ENCODE results near the gene CHMP3.
"Not testable (repeated sequence)": the region's sequence is repeated elsewhere in the genome, so short reads cannot be mapped to it uniquely, and the experiment has no call there.

CHMP3 gene

DNA sequence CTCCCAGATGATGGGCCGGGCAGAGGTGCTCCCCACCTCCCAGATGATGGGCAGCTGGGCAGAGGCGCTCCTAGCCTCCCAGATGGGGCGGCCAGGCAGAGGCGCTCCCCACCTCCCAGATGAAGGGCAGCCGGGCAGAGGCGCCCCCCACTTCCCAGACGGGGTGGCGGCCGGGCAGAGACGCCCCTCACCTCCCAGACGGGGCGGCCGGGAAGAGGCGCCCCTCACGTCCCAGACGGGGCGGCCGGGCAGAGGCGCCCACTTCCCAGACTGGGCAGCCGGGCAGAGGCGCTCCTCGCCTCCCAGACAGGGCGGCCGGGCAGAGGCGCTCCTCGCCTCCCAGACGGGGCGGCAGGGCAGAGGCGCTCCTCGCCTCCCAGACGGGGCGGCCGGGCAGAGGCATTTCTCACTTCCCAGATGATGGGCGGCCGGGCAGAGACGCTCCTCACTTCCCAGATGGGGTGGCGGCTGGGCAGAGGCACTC lies 14.3 kb downstream of the CHMP3 start:
- DNase-seq, result not testable (repeated sequence)

DNA sequence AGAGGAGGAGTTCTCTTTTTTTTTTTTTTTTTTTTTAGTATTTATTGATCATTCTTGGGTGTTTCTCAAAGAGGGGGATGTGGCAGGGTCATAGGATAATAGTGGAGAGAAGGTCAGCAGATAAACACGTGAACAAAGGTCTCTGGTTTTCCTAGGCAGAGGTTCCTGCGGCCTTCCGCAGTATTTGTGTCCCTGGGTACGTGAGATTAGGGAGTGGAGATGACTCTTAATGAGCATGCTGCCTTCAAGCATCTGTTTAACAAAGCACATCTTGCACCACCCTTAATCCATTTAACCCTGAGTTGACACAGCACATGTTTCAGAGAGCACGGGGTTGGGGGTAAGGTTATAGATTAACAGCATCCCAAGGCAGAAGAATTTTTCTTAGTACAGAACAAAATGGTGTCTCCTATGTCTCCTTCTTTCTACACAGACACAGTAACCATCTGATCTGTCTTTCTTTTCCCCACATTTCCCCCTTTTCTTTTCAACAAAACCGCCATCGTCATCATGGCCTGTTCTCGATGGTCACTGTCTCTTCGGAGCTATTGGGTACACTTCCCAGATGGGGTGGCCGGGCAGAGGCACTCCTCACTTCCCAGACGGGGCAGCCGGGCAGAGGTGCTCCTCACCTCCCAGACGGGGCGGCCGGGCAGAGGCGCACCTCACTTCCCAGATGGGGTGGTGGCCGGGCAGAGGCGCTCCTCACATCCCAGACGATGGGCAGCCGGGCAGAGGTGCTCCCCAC lies 14.9 kb downstream of the CHMP3 start:
- DNase-seq, result not testable (repeated sequence)

DNA sequence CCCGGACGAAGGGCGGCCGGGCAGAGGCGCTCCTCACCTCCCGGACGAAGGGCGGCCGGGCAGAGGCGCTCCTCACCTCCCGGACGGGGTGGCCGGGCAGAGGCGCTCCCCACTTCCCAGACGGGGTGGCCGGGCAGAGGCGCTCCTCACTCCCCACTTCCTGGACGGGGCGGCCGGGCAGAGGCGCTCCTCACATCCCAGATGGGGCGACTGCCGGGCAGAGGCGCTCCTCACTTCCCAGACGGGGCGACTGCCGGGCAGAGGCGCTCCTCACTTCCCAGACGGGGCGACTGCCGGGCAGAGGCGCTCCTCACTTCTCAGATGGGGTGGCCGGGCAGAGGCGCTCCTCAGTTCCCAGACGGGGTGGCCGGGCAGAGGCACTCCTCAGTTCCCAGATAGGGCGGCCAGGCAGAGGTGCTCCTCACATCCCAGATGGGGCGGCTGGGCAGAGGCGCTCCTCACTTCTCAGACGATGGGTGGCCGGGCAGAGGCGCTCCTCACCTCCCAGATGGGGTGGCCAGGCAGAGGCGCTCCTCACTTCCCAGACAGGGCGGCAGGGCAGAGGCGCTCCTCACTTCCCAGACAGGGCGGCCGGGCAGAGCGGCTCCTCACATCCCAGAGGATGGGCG lies 17.8 kb downstream of the CHMP3 start:
- not testable (repeated sequence) for DNase-seq

DNA sequence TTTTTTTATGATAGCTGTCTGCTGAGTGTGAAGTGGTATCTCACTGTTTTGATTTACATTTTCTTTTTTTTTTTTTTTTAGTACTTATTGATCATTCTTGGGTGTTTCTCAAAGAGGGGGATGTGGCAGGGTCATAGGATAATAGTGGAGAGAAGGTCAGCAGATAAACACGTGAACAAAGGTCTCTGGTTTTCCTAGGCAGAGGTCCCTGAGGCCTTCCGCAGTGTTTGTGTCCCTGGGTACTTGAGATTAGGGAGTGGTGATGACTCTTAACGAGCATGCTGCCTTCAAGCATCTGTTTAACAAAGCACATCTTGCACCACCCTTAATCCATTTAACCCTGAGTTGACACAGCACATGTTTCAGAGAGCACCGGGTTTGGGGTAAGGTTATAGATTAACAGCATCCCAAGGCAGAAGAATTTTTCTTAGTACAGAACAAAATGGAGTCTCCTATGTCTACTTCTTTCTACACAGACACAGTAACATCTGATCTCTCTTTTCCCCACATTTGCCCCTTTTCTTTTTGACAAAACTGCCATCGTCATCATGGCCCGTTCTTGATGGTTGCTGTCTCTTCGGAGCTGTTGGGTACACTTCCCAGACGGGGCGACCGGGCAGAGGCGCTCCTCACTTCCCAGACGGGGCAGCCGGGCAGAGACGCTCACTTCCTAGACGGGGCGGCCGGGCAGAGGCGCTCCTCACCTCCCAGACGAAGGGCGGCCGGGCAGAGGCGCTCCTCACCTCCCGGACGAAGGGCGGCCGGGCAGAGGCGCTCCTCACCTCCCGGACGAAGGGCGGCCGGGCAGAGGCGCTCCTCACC lies 18.8 kb downstream of the CHMP3 start:
- DNase-seq, result not testable (repeated sequence)

DNA sequence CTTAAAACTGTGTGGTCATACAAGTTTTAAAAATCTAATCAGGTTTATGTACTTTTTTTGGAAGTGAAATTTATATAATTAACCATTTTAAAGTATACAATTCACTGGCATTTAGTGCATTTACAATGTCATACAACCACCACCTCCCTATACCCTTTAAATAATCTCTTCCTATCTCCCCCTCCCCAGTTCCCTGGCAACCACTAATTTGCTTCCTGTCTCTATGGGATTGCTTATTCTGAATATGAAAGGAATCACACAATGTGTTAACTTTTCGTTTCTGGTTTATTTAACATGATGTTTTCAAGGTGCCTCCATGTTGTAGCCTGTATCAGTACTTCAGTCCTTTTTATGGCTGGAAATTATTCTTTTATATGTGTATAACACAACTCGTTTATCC lies 19.4 kb downstream of the CHMP3 start:
- DNase-seq, result no peak

DNA sequence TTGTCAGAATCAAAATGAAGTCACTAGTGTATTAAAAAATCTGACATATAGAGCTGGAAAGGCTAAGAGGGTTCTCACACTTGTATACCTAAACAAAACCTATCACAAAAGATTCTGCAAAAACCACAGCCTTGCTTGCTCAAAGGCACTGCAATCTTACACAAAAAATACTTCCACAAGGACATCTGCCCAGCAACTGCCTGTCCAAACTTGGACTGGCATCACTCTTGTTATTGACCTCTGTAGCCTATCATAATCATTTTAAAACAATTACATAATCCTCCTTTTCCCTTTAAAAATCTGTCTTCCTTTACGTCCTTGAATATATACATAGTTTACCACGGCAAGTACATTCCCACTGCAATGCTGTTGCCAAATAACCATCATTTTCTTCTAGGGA lies 19.9 kb downstream of the CHMP3 start:
- DNase-seq, result no peak

DNA sequence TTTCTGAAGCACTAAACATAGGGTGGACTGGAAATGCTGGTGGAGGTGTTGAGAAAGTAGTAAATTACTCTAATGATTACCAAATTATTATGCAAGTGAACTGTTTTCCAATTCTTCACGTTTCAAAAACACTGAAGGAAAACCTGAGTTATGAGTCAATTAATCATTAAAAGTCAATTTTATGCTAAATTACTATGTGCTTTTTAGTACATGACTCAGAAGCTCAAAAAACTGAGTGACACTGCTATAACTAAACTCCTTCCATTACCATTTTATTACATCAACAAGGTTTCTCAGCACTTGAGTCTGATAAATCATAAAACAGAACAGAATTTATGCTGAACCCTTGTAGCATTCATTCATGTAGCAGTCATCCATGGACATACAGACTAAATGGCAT lies 20.4 kb downstream of the CHMP3 start:
- no peak for DNase-seq

DNA sequence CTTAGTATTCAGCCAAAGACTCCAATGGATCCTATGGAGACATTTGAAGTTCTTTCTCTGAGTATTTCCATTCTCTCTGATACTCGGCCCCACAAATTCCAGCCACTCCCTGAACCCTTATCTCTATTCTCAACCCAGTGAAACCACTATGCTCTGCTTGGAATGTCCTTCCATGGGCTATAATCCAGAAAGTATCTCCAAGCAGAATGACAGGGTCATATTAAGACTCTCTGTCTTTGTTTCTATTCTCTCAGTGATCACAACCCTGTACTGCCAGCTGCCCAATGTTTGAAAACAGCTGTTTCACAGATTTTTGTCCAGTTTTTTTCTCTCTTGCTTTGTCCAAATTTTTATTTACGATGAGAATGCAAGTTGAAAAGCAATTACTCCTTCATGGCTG lies 21.9 kb downstream of the CHMP3 start:
- DNase-seq, result no peak

DNA sequence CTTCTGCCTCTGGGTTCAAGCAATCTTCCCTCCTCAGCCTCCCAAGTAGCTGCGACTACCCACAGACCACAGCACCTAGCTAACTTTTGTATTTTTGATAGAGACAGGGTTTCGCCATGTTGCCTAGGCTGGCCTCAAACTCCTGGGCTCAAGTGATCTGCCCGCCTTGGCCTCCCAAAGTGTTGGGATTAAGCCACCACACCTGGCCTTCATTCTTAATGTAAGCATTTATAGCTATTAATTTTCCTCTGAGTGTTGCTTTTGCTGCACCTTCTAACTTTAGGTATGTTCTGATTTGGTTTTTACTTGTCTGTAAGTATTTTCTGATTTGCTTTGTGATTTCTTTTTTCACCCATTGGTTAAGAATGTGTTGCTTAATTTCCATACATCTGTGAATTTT lies 29.7 kb downstream of the CHMP3 start:
- DNase-seq, result no peak

DNA sequence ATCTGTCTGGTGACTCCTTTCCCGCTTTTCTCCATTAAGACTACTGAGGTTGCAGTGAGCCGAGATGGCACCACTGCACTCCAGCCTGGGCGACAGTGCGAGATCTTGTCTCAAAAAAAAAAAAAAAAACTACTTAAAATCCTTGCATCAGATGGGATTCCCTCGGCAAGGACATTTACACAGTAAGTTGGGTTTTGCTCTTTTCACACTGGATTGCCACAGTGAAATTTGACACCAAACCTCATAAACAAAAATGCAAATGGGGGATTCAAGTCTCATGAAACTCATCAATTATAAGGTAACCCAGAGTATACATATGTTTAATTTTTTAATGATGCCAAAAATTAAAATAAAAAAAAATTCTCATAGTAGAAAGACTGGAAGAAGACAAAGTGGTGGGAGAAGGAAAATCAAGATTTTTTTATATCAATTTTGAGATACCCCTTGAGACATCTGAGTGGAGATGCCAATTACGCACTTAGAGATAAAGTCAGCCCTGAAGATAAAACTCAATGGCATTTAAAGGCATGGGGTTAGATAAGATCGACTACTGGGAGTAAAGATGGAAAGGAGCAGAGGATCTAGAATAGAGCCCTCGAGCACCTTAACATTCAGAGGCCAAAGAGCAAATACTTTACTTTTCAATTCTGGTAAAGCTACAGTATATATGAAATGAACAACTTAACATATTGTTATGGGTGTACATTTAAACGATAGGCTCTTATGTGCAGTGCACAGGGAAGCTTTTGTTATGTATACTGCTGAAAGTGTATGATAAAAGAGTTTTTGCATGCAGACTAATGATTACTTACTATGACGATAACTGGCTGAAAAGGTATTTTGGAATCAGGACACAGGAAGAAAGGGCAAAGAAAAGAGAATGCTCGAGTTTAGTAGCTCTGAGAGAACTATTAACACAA lies 37.6 kb downstream of the CHMP3 start:
- DNase-seq, result no peak

DNA sequence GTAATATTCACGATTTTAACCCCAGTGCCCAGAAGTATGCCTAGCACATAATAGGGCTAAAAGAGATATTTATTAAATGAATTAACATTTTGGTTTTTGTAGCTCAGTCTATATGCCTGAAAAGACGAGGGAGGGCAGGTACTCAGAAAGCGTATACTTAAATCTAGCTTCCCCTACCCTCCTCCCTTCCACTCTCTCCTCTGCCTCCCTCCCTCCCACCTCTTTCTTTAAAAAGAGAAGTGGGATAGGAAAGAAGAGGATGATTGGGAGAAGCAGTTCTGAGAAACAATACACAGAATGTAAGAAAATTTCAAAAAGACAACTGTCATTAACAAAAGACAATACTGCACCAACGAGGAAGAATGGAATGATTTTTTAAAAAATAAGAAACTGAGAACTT lies 39.8 kb downstream of the CHMP3 start:
- DNase-seq, result no peak

DNA sequence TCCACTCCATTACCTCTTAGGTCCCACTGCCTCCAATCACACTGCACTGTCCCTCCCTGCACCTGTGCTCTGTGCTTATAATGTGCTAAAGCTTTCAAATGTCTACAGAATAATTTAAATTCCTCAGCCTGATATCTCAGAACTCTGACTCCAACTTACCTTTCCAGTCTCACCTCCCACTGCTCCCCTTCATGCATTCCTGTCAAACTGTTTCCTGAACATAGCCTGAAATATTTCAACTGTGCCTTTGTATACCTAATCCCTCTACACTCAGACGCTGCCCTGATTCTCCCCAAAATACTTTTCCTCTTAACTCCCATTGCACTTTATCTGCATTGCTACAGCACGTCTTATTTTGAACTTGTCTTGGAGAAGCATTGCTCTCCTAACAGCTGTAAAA lies 40.5 kb downstream of the CHMP3 start:
- no peak for DNase-seq

DNA sequence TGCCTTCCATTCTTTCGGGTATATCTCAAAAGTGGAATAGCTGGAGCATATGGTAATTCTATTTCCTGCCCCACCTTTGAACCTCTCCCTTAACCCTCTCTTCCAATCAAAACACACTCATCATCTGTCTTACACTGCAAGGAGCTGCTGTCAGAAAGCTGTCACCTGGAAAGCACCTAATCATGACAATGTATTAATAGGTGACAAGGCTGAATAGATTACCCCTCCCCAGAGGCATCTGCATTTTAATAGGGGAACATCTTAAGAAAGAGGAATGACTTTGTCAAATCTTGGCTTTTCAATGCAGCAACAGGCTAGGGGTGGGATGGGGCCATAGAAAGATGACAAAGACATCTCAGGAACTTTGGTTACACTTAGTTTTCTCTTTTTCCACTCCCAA lies 41.3 kb downstream of the CHMP3 start:
- DNase-seq, result no peak

DNA sequence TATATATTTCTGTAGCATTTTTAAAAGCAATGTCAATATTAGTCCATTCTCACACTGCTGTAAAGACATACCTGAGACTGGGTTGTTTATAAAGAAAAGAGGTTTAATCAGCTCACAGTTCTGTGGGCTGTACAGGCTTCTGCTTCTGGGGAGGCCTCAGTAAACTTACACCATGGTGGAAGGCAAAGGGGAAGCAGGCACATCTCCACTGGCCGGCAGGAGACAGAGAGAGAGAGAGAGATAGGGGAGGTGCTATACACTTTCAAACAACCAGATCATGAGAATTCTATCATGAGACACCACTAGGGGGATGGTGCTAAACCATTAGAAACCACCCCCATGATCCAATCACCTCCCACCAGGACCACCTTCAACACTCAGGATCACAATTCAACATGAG lies 43.1 kb downstream of the CHMP3 start:
- no peak for DNase-seq

DNA sequence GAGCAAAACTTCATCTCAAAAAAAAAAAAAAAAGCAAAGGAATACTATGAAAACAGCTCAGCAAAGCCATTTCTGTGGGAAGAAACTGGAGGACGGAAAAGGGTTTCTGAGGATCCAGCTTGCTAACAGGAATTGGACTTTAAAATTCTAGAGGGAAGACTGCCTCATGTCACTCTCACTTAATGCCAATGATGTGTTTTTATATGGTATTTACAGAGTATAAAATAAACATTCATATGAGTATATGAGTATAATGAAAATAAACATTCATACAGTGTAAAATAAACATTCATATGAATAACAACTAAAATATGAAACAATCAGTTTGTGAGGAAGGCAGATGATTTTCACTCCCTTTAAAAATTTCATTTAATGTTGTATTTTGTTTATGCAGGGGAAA lies 43.9 kb downstream of the CHMP3 start:
- DNase-seq, result no peak

DNA sequence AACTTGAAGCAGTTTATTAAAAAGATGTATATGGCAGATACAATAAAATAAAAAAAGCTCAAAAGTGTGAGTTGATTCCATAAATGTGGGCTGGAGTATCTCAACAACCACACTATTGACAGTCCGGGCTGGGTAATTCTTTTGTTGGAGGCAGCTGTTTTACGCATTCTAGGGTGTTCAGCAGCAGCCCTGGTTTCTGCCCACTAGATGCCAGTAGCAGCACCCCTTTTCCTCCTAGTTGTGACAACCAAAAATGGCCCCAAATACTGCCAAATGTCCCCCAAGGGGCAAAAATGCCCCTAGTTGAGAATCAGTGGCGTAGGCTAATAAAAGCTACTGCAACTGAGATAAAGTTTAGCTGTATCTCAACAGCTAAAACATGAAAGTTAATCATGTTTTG lies 44.8 kb downstream of the CHMP3 start:
- peak; percentile 35 to 49 for DNase-seq

DNA sequence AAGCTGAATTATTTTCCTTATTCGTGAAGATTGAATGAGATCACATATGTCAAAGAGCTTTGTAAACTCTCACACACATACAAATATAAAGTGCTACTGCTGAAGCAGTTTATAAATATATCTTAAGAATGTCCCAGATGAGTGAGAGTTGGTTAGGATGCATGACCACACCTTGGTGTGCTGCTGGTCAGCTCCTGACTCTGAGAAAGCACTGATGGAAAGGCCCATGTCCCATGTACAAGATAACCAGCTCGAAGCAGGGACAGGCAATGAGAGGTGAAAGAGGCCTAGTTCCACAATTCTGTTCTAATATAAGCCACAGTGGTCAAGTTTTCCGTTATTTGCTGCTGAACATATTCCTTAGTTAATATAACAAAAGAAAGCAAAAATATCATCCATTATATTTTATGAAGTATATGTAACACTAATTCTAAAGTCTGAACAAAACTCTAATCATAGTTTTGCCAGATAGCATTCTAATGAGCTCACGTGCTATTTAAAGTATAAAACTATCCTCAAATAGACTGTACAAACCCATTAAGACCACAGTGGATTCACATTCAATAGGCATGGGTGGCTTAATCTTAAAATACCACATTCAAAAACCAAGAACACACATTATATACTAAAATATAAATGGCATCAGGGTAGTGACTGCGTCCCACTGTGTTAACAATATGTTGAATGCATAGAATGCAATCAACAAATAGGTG lies 49.1 kb downstream of the CHMP3 start:
- DNase-seq, result no peak

DNA sequence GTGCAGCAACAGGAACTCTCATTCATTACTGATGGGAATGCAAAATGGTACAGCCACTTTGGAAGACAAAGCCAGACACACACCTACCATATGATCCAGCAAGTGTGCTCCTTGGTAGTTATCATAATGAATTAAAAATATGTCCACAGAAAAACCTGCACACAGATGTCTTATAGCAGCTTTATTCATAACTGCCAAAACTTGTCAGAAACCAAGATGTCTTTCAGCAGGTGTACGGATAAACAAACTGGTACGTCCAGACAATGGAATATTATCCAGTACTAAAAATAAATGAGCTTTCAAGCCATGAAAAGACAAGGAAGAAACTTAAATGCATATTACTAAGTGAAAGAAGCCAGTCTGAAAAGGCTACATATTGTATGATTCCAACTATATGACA lies 50.4 kb downstream of the CHMP3 start:
- DNase-seq, result no peak

DNA sequence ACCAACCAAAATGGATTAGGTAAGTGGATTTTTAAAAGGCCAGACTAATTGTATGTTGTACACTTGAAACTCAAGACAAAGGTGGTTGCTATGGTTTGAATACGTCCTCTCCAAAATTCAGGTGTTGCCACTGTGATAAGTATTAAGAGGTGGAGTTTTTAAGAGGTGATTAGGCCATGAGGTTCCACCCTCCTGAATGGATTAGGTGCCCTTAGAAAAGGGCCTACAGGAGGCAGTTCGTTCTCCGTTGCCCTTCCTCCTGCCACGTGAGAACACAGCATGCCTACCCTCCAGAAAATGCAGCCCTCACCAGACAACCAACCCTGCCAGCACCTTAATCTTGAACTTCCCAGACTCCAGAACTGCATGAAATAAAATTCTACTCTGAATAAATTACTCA lies 51.2 kb downstream of the CHMP3 start:
- DNase-seq, result no peak

DNA sequence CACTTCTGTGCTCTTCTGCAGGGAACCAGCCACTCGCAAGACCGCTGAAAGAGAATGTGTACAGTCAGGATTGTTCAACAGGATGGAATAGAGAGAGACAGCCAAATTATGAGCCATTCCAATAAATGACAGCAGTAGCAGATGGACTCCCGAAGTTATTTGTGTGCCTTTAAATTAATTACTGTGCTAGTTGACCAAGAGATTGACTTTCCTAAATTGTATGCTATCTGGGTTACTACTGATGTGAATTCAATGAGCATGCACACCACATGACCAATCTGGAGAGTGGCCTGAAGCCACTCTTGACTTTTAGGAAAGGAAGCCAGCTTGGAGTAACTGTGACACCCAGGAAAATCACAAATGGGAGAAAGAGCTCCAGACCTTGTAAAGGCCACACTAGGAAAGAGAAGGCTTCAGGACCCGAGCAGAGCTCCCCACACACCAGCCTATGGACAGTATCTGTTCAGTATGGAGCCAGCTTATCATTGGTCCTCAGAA lies 52.8 kb downstream of the CHMP3 start:
- DNase-seq, result no peak

DNA sequence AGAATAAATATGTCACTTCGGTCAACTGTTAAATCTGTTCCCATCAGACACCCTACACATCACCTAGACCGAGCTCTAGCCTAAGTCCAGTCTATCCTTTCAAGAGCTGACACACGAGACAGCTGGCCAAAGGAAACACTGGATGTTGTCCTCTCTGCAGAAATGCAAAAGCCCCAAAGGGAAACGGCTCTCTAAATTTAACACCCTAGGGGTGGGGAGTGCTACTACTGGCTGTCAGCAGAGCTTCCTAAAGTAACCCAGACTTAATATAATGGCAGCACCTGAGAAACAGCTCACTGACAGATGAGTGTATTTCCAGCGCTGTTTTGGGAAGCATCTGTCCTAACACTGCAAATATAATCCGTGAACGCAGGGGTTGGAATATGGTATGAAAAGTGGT lies 55.6 kb downstream of the CHMP3 start:
- no peak for DNase-seq
